Measurements from ENCODE around the gene BIN1.

Gene BIN1

DNA sequence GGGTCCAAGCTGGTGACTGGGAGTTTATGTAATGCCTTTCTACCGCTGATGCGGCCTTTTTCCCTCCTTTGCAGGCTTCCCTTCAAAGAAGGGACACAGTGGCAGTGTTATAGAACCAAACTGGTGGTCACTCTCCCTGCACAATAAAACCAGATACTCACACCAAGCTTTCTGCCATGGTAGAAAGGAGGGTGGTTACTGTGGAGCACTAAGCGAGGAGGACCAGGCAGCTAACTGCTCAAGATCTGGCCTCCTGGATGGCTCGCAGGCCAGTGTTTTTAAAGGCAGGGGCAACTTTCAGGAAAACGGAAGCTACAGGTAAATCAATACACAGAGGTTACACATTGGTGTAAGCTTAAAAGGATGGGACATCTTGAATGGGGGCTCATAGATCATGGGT is 89.4 kb downstream of the BIN1 start:
- no peak for DNase-seq

DNA sequence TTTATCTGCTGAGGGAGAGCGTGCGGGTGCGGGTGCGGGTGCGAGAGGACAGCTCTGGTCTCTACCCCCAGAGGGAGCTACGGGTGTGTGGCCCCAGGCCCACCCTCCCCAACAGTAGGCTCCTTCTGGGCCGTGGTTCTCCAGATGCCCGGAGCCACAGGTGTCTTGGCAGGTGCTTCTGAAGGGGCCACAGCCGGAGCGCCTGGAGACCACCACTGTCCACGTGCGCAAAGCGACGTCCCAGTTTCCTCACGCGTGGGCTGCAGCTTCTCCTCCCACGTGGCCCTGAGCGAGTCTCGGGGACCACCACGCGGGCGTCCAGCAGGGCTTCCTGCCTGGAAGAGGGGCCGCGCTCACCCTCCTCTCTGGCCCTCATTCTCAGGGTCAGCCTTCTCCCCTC is 90.6 kb downstream of the BIN1 start:
- no peak for DNase-seq

DNA sequence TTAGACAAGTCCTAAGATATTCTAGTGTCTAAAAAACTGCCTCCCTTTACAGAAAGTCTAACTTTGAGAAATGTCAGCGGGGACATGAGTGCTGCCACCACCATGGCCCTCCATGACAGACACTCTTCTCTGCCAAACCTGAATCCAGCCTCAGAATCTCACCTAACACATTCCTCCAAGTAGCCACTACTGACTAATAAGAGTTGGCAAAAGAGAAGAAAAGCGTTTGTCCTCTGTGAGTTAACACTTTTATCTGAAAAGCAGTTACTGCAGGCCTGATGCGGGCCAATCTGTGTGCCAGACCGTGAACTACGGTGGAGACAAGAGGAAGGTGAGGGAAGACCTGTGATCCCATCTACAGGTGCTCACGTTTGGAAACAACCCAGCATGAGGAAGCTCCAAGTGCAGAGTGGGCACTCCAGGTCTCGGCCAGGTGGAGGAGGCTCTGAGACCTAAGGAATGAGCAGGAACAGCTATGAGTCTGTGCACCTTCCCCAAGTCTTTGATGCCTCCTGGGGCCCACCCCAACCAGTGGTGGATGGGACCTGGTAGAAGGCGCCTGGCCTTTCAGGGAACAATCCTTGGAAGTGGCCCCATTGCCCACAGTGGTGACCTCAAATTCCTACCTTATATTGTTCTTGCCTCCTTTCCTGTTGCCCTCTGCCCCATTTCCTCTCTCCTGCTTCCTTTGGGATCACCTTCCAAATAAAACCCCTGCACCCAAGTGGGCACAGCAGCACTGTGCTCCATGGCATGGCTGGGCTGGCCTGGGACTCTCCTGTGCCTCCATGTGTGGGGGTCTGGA is 91.6 kb downstream of the BIN1 start:
- no peak for DNase-seq

DNA sequence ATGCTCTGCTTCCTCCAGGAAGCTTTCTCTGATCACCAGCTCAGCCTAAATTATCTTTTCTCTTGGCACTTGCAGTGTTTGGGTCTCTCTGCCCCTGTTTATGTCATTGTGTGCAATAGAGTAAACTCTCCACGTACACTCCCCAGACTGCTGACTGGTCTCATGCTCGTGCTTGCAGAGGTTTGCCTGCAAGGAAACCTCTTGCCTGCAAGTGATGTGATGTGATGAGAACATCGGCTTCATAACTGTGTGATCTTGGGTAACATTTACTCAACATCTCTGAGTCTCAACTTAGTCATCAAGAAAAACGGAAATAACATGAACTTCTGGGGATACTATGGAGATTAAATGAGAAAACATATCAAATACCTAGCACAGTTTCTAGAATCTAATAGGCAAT is 92.3 kb downstream of the BIN1 start:
- DNase-seq: peak; percentile 81 to 86

DNA sequence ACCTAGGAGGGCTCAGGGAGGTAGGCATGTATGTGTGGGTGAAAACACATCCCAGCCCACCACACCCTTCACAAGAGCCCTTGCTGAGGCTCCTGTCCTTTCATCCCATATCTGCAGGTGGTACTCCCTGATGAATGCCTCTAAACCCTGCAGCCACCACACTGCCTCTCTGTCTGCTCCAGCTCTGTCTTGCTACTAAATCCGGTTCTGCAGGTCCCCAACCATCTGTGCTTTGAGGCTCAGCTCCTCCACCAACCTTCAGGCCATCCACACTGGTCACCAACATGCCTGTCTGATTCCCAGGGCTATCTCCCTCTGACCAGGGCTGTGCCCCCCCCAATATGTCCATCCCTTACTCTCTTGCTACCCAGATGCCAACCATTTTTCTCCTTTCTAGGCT is 92.7 kb downstream of the BIN1 start:
- no peak for DNase-seq

DNA sequence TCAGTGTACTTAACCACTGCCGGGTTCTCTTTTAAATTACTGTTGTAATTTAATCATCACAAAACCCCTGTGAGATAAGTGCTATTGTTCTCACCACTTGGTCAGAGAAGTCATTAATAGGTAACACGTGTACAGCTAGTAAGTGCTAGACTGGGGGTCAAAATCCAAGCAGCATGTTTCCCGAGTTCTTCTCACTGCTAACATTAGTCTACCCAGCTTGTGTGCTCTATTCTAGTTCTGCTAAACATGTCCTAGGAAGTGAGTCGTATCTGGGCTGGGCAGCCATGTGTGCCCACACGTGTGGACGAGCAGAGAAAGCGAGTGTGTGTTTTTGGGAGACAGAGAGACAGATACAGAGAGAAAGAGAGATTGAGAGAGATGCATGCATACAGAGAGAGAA is 94.1 kb downstream of the BIN1 start:
- peak in 1 of 2 donors; percentile 18 for DNase-seq

DNA sequence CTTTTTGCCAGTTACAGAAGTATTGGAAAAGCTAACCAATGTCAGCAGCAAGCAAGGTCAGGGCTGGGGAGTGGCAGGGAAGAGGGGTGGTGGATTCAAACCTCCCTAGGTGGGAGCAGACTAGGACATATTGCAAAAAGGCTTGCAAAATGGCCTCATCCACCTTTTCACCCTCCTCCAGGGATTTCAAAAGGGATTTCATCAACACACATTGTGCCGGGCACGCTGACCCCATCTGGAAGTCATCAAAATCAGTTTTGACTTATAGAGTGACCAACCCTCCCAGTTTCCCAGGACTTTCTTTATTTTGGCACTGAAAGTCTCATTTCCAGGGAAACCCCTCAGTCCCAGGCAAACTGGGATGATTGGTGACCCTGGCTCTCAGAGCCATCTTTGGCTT is 94.7 kb downstream of the BIN1 start:
- DNase-seq: no peak

DNA sequence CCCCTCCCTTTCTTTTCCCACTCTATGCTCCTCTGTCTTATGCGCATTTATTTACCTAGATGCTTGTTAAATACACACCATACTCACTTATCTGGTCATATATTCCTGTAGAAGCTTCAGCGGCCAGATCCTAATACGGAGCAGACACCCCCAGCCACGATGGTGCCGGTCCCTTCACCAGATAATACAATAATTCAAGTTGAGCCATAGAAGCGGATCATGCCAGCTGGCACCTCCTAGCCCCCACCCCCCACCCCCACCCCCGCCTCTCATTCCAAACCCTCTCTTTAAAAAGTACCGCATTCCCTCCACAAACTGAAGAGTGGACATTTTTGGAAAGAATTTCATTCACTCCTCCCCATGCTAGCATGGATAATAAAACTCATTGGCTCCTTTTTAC is 95.2 kb downstream of the BIN1 start:
- no peak for DNase-seq

DNA sequence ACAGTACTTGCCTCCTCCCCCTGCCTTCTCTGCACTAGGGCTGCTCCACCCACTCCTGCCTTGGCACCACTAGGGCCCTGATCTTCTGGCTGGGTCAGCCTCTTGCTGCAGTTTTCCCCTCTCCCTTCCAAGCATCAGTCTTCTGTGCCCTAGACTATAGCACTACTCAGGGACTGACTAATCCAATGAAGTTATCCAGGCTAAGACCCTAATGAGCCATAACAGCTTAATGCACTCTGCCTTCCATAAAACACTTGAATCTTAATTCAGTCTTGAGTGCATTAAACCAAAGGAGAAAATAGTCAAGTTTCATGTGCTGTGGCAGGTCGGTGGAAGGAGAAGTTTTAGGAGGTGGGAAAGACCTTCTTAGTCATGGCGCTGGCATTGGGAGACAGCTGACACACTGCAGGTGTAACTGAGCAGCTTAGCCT is 95.7 kb downstream of the BIN1 start:
- peak in 1 of 2 donors; percentile 29 for DNase-seq

DNA sequence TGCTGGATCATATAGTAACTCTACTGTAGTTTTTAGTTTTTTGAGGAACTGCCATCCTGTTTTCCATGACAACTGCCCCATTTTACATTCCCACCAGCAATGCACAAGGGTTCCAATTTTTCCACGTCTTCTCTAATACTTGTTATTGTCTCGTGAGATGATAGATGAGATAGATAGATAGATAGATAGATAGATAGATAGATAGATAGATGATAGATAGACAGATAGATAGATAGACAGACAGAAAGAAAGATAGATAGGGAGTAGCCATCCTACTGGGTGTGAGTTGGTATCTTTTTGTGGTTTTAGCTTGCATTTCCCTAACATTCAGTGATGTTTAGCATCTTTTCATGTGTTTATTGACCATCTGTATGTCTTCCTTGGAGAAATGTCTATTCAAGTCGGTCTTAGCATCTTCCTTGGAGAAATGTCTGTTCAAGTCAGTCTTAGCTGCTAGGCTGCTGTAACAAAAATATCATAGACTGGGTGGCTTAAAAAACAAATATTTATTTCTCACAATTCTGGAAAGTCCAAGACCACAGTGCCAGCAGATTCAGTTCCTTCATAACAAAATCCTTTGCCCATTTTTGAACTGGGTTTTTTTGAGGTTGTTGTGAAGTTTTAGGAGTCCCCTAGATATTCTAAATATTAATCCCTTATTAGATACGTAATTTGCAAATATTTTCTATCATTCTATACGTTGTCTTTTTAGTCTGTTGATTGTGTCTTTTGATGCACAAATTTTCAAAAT is 98.5 kb downstream of the BIN1 start:
- DNase-seq: no peak

DNA sequence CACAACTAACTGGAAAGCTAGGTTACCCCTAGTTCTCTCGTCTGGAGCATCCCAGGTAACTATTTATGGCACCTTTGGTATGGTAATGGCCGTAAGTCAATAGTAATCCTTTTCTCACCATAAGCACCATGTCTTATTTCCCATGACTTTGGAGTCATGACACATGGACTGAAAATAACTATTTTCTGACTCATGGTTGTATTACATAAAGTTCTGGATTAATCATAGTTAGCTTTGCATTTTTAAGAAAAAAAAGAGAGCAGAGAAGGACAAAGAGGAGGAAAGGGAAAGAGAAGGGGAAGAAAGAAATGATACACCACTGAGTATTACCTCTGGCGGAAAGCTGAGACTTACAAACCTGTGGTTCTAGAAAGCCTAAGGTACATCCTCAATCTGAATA is 99.3 kb downstream of the BIN1 start:
- DNase-seq: no peak

DNA sequence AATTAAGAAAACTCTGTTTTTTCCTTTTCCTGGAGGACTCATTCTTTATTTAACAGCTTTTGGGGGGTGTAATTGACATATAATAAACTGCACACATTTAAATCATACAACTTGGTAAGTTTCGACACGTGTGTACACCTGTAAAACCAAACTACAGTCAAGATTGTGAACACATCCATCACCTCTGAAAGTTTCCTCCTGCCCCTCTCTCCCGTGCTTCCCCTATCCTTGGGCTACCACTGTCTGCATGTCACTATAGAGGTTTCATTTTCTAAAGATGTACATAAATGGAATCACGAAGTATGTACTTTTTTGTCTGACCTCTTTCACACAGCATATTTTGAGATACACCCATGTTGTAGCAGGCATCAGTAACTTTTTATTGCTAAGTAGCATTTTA is 100.0 kb downstream of the BIN1 start:
- DNase-seq: no peak

DNA sequence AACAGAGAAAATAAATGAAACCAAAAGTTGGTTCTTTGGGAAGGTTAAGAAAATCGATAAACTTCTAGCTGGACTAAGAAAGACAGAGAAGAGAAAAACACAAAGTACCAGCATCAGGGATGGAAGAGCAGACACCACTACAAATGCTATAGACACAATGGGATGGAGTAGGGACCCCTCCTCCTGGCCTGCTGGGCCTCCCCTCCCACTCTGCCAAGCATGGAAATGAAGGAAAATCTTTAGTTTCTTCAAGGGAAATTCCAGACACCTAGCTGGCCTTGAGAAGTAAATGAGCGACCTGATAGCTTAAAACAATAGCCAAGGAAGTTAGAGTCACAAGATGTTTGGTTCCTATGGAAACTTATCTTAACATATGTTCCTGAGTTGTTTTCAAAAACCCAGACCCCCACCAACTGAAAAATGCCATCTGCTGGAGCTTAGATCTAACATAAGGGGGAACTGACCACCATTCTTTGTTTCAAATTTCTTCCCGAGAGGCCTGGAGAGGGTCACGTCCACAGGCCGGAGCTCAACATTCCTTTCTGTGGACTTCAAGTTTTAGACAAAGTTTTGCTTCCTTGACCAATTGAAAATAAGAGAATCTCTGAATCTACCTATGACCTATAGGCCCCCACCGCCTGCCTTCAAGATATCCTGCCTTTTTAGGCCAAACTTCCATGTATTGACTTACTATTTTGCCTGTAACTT is 101.9 kb downstream of the BIN1 start:
- DNase-seq: no peak

DNA sequence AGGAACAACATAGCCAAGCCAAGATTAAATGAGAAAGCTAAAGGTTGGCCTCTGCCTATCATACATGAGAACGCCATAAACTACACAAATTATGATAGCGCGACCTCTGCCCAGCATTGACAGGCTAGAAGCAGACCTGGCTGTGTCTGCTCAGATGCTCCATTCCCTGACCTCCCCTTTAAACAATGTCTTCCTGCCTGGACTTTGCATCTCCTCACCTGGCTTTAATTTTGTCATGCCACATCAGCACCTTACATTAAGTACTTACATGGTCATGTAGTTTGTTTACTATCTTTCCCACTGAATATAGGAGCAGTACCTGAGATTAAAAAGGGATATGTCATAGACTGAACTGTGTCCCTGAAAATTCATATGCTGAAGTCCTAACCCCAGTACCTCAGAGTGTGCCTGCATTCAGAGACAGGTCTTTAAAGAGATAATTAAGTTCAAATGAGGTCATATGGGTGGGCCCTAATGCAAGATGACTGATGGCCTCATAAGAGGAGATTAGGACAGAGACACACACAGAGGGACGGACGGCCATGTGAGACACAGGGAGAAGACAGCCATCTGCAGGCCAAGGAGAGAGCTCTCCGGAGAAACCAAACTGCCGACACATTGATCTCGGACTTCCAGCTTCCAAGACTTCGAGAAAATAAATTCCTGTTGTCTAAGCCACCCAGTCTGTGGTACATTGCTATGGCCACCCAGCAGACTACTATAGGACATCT is 103.7 kb downstream of the BIN1 start:
- DNase-seq: no peak

DNA sequence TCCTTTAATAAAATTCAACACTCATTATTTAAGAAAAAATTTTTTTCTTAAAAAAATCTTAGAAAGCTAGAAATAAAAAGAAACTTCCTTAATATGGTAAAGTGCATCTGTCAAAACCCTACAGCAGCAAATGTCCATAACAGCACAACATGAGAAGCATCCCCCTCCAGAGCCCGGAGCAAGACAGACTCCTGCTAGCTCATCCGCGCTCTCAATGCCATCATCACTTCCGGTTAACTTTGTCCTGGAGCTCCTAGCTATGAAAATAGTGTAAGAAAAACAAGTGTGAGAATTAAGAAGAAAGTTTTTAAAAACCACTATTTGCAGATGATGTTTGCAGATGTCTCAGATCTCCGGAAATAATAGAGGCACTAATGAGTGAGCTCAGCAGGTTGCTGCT is 105.2 kb downstream of the BIN1 start:
- DNase-seq: no peak

DNA sequence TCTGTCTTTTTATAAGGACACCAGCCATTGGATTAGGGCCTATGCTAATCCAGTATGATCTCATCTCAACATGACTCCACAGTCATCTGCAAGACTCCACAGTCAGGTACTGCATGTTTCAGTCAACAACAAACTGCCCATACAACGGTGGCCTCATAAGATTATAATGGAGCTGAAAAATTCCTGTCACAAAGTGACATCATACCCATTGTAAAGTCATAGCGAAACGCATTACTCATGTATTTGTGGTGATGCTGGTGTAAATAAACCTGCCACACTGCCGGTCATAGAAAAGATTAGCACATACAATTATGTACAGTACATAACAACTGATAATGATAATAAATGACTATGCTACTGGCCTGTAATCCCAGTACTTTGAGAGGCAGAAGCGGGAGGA is 106.0 kb downstream of the BIN1 start:
- no peak for DNase-seq

DNA sequence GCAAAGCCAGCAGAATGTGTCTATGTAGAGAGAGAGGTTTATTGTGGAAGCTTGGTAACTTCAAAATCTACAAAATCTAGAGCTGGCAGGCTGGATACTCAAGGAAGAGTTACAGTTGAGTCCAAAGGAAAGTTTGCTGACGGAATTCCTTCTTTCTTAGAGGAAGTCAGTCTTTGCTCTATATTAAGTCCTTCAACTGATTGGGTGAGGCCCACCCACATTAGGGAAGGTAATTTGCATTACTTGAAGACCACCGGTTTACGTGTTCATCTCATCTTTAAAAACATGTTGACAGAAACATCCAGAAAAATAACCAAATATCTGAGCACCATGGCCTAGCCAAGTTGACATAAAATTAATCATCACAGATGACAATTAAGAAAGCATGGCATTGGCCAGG is 106.8 kb downstream of the BIN1 start:
- no peak for DNase-seq

DNA sequence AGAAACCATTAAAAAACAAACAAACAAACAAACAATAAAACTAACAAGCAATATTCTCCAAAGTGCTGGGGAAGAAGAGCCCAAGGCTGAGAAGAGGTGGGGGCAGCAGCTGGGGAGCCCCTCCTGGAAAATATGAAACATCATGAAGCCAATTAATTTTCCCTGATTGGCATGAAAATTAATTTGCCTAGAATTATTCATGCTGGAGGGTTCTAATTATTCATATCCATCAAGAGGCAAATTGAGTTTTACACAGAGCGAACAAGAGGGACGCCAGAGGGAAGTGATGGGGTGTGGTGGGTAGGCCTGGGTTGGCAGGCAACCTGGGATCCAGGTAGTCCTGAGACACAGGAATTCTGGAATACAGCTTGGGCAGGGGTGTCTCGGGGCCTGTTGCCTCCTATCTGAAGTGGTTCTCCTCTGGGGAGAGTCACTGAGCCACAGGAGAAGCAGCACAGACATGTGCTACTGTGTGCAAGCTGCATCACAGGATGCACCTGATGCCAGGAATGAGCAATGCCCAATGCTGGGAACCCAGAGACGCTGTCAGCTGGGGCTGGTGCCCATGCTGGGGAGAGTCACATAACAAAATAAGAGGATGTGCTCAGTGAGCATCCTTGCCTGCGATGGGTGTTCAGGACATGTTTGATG is 107.7 kb downstream of the BIN1 start:
- DNase-seq: no peak

DNA sequence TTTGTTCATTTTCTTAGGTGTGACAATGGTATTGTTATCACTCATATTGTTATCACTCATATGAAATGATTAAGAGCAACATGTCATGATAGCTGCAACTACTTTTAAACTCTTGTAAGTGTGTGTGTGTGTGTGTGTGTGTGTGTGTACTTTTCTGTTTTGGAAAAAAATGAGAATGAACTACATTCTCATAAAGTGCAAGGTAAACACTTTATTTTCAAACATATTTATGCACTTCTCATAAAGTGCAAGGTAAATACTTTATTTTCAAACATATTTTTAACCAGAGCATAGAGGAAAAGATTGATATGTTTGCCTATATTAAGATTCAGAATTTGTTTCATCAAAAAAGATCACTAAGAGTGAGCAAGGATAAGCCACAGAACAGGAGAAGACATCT is 108.5 kb downstream of the BIN1 start:
- no peak for DNase-seq

Data from inflammatory macrophage (primary cell).